ENCODE results near the gene ADCY5.
A peak's percentile ranks its signal among the peaks of the same experiment; 100 is the strongest.

Gene ADCY5

GRCh38 chr3:123478314-123478713 lies 29.4 kb upstream of the ADCY5 start:
- H3K27me3 Mint-ChIP-seq, result peaks cover 16% of the 10 kb centered on the region
- intact Hi-C loops (cut with micrococcal nuclease), result no loop called here
- H3K4me1 Mint-ChIP-seq (ENCODE audit: low read depth), result peaks cover 7% of the 10 kb centered on the region
- no peaks in the 10 kb centered on the region for H3K36me3 Mint-ChIP-seq (ENCODE audit: low read depth)
- no peak overlapping the region for H3K4me3 Mint-ChIP-seq
- H3K9me3 Mint-ChIP-seq, result no peaks in the 10 kb centered on the region
- no peak overlapping the region for H3K27ac Mint-ChIP-seq

- H3K4me1 Mint-ChIP-seq (ENCODE audit: low read depth), result peaks cover 7% of the 10 kb centered on the region
- no peaks in the 10 kb centered on the region for H3K9me3 Mint-ChIP-seq
- H3K36me3 Mint-ChIP-seq (ENCODE audit: low read depth), result no peaks in the 10 kb centered on the region
- H3K4me3 Mint-ChIP-seq, result no peak overlapping the region
- intact Hi-C loops (cut with micrococcal nuclease), result no loop called here
- H3K27ac Mint-ChIP-seq, result no peak overlapping the region
- H3K27me3 Mint-ChIP-seq, result peaks cover 16% of the 10 kb centered on the region
Observed at GRCh38 chr3:123476967-123477750, 28.3 kb upstream of the ADCY5 start.

GRCh38 chr3:123475786-123476185 lies 26.9 kb upstream of the ADCY5 start:
- Mint-ChIP-seq H3K4me3 (no peak overlapping the region), H3K27me3 (peaks cover 16% of the 10 kb centered on the region), H3K27ac (no peak overlapping the region), H3K4me1 (ENCODE audit: low read depth) (peaks cover 7% of the 10 kb centered on the region), H3K36me3 (ENCODE audit: low read depth) (no peaks in the 10 kb centered on the region), H3K9me3 (no peaks in the 10 kb centered on the region)
- intact Hi-C loops (cut with micrococcal nuclease), result no loop called here

- Mint-ChIP-seq H3K36me3 (ENCODE audit: low read depth) (no peaks in the 10 kb centered on the region), H3K27me3 (peaks cover 18% of the 10 kb centered on the region), H3K9me3 (no peaks in the 10 kb centered on the region), H3K27ac (no peak overlapping the region), H3K4me3 (no peak overlapping the region), H3K4me1 (ENCODE audit: low read depth) (peaks cover 7% of the 10 kb centered on the region)
- intact Hi-C loops (cut with micrococcal nuclease), result no loop called here
Observed at GRCh38 chr3:123471106-123471505, 22.2 kb upstream of the ADCY5 start.

- no peak overlapping the region for H3K27ac Mint-ChIP-seq
- H3K36me3 Mint-ChIP-seq (ENCODE audit: low read depth), result no peaks in the 10 kb centered on the region
- H3K4me3 Mint-ChIP-seq, result no peak overlapping the region
- H3K4me1 Mint-ChIP-seq (ENCODE audit: low read depth), result no peaks in the 10 kb centered on the region
- intact Hi-C loops (cut with micrococcal nuclease), result no loop called here
- H3K27me3 Mint-ChIP-seq, result peaks cover 11% of the 10 kb centered on the region
- H3K9me3 Mint-ChIP-seq, result no peaks in the 10 kb centered on the region
Observed at GRCh38 chr3:123469323-123469995, 20.6 kb upstream of the ADCY5 start.

- no peaks in the 10 kb centered on the region for H3K36me3 Mint-ChIP-seq (ENCODE audit: low read depth)
- H3K4me1 Mint-ChIP-seq (ENCODE audit: low read depth), result no peaks in the 10 kb centered on the region
- intact Hi-C loops (cut with micrococcal nuclease), result no loop called here
- H3K27me3 Mint-ChIP-seq, result peaks cover 13% of the 10 kb centered on the region
- no peak overlapping the region for H3K27ac Mint-ChIP-seq
- H3K9me3 Mint-ChIP-seq, result no peaks in the 10 kb centered on the region
- H3K4me3 Mint-ChIP-seq, result no peak overlapping the region
Observed at GRCh38 chr3:123467046-123467445, 18.2 kb upstream of the ADCY5 start.

- Mint-ChIP-seq H3K36me3 (ENCODE audit: low read depth) (no peaks in the 10 kb centered on the region), H3K4me3 (no peak overlapping the region), H3K27me3 (peaks cover 13% of the 10 kb centered on the region), H3K4me1 (ENCODE audit: low read depth) (peaks cover 6% of the 10 kb centered on the region), H3K27ac (no peak overlapping the region), H3K9me3 (no peaks in the 10 kb centered on the region)
- intact Hi-C loops (cut with micrococcal nuclease), result no loop called here
Observed at GRCh38 chr3:123464211-123464610, 15.3 kb upstream of the ADCY5 start.

GRCh38 chr3:123459862-123460261 lies 11.0 kb upstream of the ADCY5 start:
- H3K4me3 Mint-ChIP-seq, result no peak overlapping the region
- H3K27ac Mint-ChIP-seq, result no peak overlapping the region
- H3K4me1 Mint-ChIP-seq (ENCODE audit: low read depth), result peaks cover 11% of the 10 kb centered on the region
- H3K9me3 Mint-ChIP-seq, result no peaks in the 10 kb centered on the region
- H3K27me3 Mint-ChIP-seq, result peaks cover 16% of the 10 kb centered on the region
- intact Hi-C loops (cut with micrococcal nuclease), result no loop called here
- no peaks in the 10 kb centered on the region for H3K36me3 Mint-ChIP-seq (ENCODE audit: low read depth)

GRCh38 chr3:123458255-123458654 lies 9.4 kb upstream of the ADCY5 start:
- no peak overlapping the region for H3K27ac Mint-ChIP-seq
- no peaks in the 10 kb centered on the region for H3K9me3 Mint-ChIP-seq
- H3K36me3 Mint-ChIP-seq (ENCODE audit: low read depth), result no peaks in the 10 kb centered on the region
- peaks cover 11% of the 10 kb centered on the region for H3K4me1 Mint-ChIP-seq (ENCODE audit: low read depth)
- peaks cover 20% of the 10 kb centered on the region for H3K27me3 Mint-ChIP-seq
- no peak overlapping the region for H3K4me3 Mint-ChIP-seq
- intact Hi-C loops (cut with micrococcal nuclease), result no loop called here

GRCh38 chr3:123457841-123458240 lies 9.0 kb upstream of the ADCY5 start:
- Mint-ChIP-seq H3K4me3 (no peak overlapping the region), H3K27ac (no peak overlapping the region), H3K27me3 (peaks cover 20% of the 10 kb centered on the region), H3K36me3 (ENCODE audit: low read depth) (no peaks in the 10 kb centered on the region), H3K9me3 (no peaks in the 10 kb centered on the region), H3K4me1 (ENCODE audit: low read depth) (peaks cover 11% of the 10 kb centered on the region)
- intact Hi-C loops (cut with micrococcal nuclease), result no loop called here

GRCh38 chr3:123453675-123454074 lies 4.8 kb upstream of the ADCY5 start:
- intact Hi-C loops (cut with micrococcal nuclease), result no loop called here
- Mint-ChIP-seq H3K9me3 (no peaks in the 10 kb centered on the region), H3K27ac (no peak overlapping the region), H3K27me3 (peaks cover 48% of the 10 kb centered on the region), H3K4me3 (no peak overlapping the region), H3K36me3 (ENCODE audit: low read depth) (no peaks in the 10 kb centered on the region), H3K4me1 (ENCODE audit: low read depth) (peaks cover under 1% of the 10 kb centered on the region)

GRCh38 chr3:123451186-123451585 lies 2.3 kb upstream of the ADCY5 start:
- no peaks in the 10 kb centered on the region for H3K9me3 Mint-ChIP-seq
- H3K36me3 Mint-ChIP-seq (ENCODE audit: low read depth), result no peaks in the 10 kb centered on the region
- no peak overlapping the region for H3K27ac Mint-ChIP-seq
- H3K4me1 Mint-ChIP-seq (ENCODE audit: low read depth), result no peaks in the 10 kb centered on the region
- no peak overlapping the region for H3K4me3 Mint-ChIP-seq
- H3K27me3 Mint-ChIP-seq, result peaks cover 64% of the 10 kb centered on the region
- intact Hi-C loops (cut with micrococcal nuclease), result no loop called here

- Mint-ChIP-seq H3K27me3 (peaks cover 72% of the 10 kb centered on the region), H3K36me3 (ENCODE audit: low read depth) (no peaks in the 10 kb centered on the region), H3K9me3 (no peaks in the 10 kb centered on the region), H3K4me1 (ENCODE audit: low read depth) (no peaks in the 10 kb centered on the region), H3K27ac (no peak overlapping the region), H3K4me3 (peak overlapping the region; percentile 47)
- intact Hi-C loops (cut with micrococcal nuclease), result loop anchor here (5.0 kb wide), 1 partner anchor 107 kb away; no protein-coding TSS in a partner anchor
Observed at GRCh38 chr3:123449997-123450604, 1.2 kb upstream of the ADCY5 start.
